T-cell (primary cell): ENCODE results near the gene FOXK2. TPM values are rescaled to one million over a fixed set of nuclear protein-coding genes. Genes with fewer than 3 reads are reported as not detected.
"Not testable (repeated sequence)": the region's sequence is repeated elsewhere in the genome, so short reads cannot be mapped to it uniquely, and the experiment has no call there.

ENCODE experiments used
- ATAC-seq, 4 experiments: fragments of 200-7000 bp in 3 of 4; fragments of 150-1000 bp in 1 of 4; cut with Tn5 transposase; replicated peaks in 1 of 4; 1 replicate in 3 of 4; 2 replicates in 1 of 4; pipeline ENCODE4 v1.10.0; 2021; ENCODE audit warnings: moderate library complexity in 3 of 4, mild to moderate bottlenecking in 2 of 4, moderate number of reproducible peaks in 1 of 4
- CTCF ChIA-PET, 2 donors: fragments of 300-600 bp; sonication (Branson Sonifier 250); formaldehyde crosslinking; loops; one replicate each; lab custom pipeline; 2022; ENCODE audit warnings: antibody characterized with exemption in 2 of 2; lab: Charles Lee
- POLR2A ChIA-PET, 2 donors: fragments of 300-600 bp; sonication (Branson Sonifier 250); formaldehyde crosslinking; loops; one replicate each; lab custom pipeline; 2022; ENCODE audit warnings: antibody characterized with exemption in 2 of 2; lab: Charles Lee
- DNase-seq, 35 experiments: peaks; one replicate each; pipeline versions ENCODE4 v3.0.0 to v3.0.0-alpha.2; 2013 to 2023
- H3K27ac ChIP-seq: one replicate; pipeline ENCODE4 v1.5.1; 2013; ENCODE audit warnings: low read length
- H3K27me3 ChIP-seq, 2 experiments: replicated peaks in 1 of 2; 1 replicate in 1 of 2; 2 replicates in 1 of 2; pipeline versions ENCODE4 v1.6.1 to v1.7.0; 2013; ENCODE audit warnings: low read length in 1 of 2, mixed read lengths in 1 of 2; ENCODE audit not compliant: control insufficient read depth in 2 of 2, insufficient read depth in 2 of 2; ENCODE audit errors: extremely low read depth in 1 of 2
- H3K36me3 ChIP-seq, 2 donors: 1 replicate in 1 of 2; 2 replicates in 1 of 2; pipeline versions ENCODE4 v1.6.1 to v1.7.0; 2013; ENCODE audit warnings: low read length in 1 of 2; ENCODE audit not compliant: control insufficient read depth in 2 of 2, insufficient read depth in 1 of 2; ENCODE audit errors: extremely low read depth in 1 of 2
- H3K4me1 ChIP-seq, 2 experiments: 1 replicate in 1 of 2; 2 replicates in 1 of 2; pipeline versions ENCODE4 v1.6.1 to v1.7.0; 2013; ENCODE audit warnings: low read length in 2 of 2, mixed read lengths in 1 of 2; ENCODE audit not compliant: insufficient read depth in 2 of 2, control insufficient read depth in 1 of 2; ENCODE audit errors: extremely low read depth in 1 of 2
- H3K4me3 ChIP-seq, 2 donors: 1 replicate in 1 of 2; 2 replicates in 1 of 2; pipeline versions ENCODE4 v1.5.1 to v1.7.0; 2013; ENCODE audit warnings: mild to moderate bottlenecking in 2 of 2, low read length in 1 of 2, moderate library complexity in 1 of 2; ENCODE audit not compliant: control insufficient read depth in 1 of 2; ENCODE audit errors: extremely low read depth in 1 of 2
- H3K9me3 ChIP-seq: 2 replicates; pipeline ENCODE4 v1.7.0; 2013
- H3K27ac Mint-ChIP-seq, 2 donors: one replicate each; pipeline ENCODE4 v1.8.0; 2020 to 2021; ENCODE audit warnings: mild to moderate bottlenecking in 2 of 2, mixed read lengths in 2 of 2
- H3K27me3 Mint-ChIP-seq, 2 donors: one replicate each; pipeline ENCODE4 v1.8.0; 2021 to 2022; ENCODE audit warnings: mixed read lengths in 2 of 2
- H3K36me3 Mint-ChIP-seq: one replicate; pipeline ENCODE4 v1.8.0; 2021; ENCODE audit warnings: mixed read lengths
- H3K4me1 Mint-ChIP-seq, 3 donors: one replicate each; pipeline ENCODE4 v1.8.0; 2020 to 2022; ENCODE audit warnings: mixed read lengths in 3 of 3, mild to moderate bottlenecking in 1 of 3
- H3K4me3 Mint-ChIP-seq, 3 donors: one replicate each; pipeline ENCODE4 v1.8.0; 2020 to 2022; ENCODE audit warnings: mild to moderate bottlenecking in 3 of 3, mixed read lengths in 3 of 3, moderate library complexity in 3 of 3
- H3K9me3 Mint-ChIP-seq, 3 donors: one replicate each; pipeline ENCODE4 v1.8.0; 2020 to 2022; ENCODE audit warnings: mixed read lengths in 3 of 3
- WGBS: methylation state at CpG from one replicate; pipeline ENCODE4 v1.1.5; 2013; ENCODE audit warnings: missing lambda C conversion rate; ENCODE audit not compliant: insufficient coverage; 5-methylcytosine and 5-hydroxymethylcytosine counted together
- total RNA-seq, 35 experiments: library from RNA in 6 of 35; stranded (reverse) in 6 of 35; fragments of 120-200 nt in 1 of 35; gene quantifications; one replicate each; pipeline versions ENCODE4 v1.2.1 to v1.2.4 and lab custom pipeline; 2013 to 2026

FOXK2 gene
- total RNA-seq, 5 donors from 2014 or later (not counting 1 experiment from before 2014, with no cell fraction given), result 45.8 to 65.5 (median 61.9) TPM

DNA sequence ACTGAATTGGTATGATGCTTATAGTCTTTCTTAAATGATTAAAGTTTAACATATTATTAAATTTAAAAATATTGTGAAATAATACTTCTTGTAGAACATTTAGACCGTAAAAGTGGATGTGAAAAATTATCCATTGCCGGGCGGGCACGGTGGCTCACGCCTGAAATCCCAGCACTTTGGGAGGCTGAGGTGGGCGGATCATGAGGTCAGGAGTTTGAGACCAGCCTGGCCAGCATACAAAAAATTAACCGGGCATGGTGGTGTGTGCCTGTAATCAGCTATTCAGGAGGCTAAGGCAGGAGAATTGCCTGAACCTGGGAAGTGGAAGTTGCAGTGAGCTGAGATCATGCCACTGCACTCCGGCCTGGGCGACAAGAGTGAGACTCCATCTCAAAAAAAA, 17.7 kb downstream of the FOXK2 start:
- H3K27ac Mint-ChIP-seq, H3K27me3 ChIP-seq, H3K27ac ChIP-seq, H3K27me3 Mint-ChIP-seq, H3K36me3 ChIP-seq, DNase-seq, H3K9me3 ChIP-seq, H3K4me3 Mint-ChIP-seq, ATAC-seq, H3K9me3 Mint-ChIP-seq, H3K36me3 Mint-ChIP-seq, H3K4me3 ChIP-seq: not testable (repeated sequence)
- CTCF ChIA-PET, result interaction anchor here (0.6 to 1.0 kb wide), 4 partner anchors 9 to 372 kb away, joined by 3 to 7 read pairs (median 3); partner anchors contain the start of gene FOXK2 (in 1 of the 2)
- peaks cover 51 to 66% (median 61%) of the 10 kb centered on the region in 3 donors for H3K4me1 Mint-ChIP-seq
- WGBS, result 100% methylated on average over 3 of the region's 9 CpGs
- peaks cover 0 to 34% of the 10 kb centered on the region in 2 experiments for H3K4me1 ChIP-seq
- POLR2A ChIA-PET, result interaction anchor here in 1 of 2 donors (0.6 kb wide), 1 partner anchor 169 kb away, joined by 4 read pairs; no protein-coding TSS in a partner anchor

DNA sequence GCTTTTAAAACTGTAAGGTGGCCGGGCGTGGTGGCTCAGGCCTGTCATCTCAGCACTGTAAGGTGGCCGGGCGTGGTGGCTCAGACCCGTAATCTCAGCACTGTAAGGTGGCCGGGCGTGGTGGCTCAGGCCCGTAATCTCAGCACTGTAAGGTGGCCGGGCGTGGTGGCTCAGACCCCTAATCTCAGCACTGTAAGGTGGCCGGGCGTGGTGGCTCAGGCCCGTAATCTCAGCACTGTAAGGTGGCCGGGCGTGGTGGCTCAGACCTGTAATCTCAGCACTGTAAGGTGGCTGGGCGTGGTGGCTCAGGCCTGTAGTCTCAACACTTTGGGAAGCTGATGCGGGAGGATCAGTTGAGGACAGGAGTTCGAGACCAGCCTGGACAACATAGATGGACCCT, 19.5 kb downstream of the FOXK2 start:
- H3K4me3 Mint-ChIP-seq, result not testable (repeated sequence)

GRCh38 chr17:82542439-82542838, 22.9 kb downstream of the FOXK2 start:
- Histone ChIP-seq H3K4me3 (no peak overlapping the region), H3K4me1 (peaks cover 0 to 22% of the 10 kb centered on the region in 2 experiments), H3K27ac (no peak overlapping the region), H3K9me3 (no peaks in the 10 kb centered on the region), H3K27me3 (no peaks in the 10 kb centered on the region), H3K36me3 (peaks cover 0 to 5% of the 10 kb centered on the region in 2 donors)
- Mint-ChIP-seq H3K27me3 (no peaks in the 10 kb centered on the region), H3K36me3 (no peaks in the 10 kb centered on the region), H3K4me1 (peaks cover 54 to 64% (median 55%) of the 10 kb centered on the region in 3 donors), H3K4me3 (no peak overlapping the region), H3K27ac (no peak overlapping the region), H3K9me3 (no peaks in the 10 kb centered on the region)
- WGBS, result no CpG with 5 or more reads among the region's 5 CpGs
- ChIA-PET POLR2A (no interaction called here), CTCF (no interaction called here)
- ATAC-seq (no peak), DNase-seq (no peak)

More for the DNA sequence above, 19.5 kb downstream of the FOXK2 start:
- POLR2A ChIA-PET, H3K36me3 Mint-ChIP-seq, H3K9me3 ChIP-seq, H3K4me3 ChIP-seq, CTCF ChIA-PET, H3K27me3 ChIP-seq, ATAC-seq, H3K27me3 Mint-ChIP-seq, H3K36me3 ChIP-seq, DNase-seq, H3K27ac ChIP-seq, H3K9me3 Mint-ChIP-seq: not testable (repeated sequence)
- peak overlapping the region in 1 of 2 donors; percentile 31 for H3K27ac Mint-ChIP-seq
- WGBS, result 88% methylated on average over 16 of the region's 18 CpGs
- H3K4me1 ChIP-seq, result peaks cover 0 to 30% of the 10 kb centered on the region in 2 experiments
- peaks cover 55 to 69% (median 65%) of the 10 kb centered on the region in 3 donors for H3K4me1 Mint-ChIP-seq

DNA sequence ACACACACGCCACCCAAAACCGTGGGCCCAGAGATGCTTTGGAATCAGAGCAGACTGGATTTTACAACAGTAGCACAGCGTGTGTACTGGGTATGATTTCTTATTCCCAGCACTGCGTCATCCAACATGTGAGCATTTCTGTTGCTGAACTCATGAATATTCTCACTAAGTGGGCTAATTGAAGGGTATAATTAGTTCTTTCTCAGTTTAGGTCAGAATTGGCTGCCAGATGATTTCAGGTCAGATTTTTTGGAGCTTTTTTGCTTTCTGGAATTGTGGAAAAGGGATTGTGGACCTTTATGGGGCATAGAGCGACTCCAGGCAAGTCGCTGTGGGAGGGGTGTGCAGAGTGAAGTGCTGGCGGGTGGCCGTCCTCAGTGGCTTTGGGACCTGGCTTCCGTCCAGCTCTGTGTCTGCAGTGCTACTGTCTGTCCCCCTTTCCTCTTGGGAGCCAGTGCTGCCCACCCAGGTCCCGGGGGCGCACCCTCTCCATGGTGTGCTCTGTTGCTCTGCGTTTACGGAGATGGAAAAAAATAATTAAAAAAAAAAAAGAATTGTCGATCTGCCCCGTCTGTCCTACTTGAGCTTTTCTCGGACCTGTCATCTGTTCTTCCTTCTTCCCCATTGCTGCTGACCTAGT, 25.0 kb downstream of the FOXK2 start:
- Mint-ChIP-seq H3K4me1 (peaks cover 60 to 70% (median 62%) of the 10 kb centered on the region in 3 donors), H3K27ac (peak overlapping the region in 1 of 2 donors; percentile 23)

DNA sequence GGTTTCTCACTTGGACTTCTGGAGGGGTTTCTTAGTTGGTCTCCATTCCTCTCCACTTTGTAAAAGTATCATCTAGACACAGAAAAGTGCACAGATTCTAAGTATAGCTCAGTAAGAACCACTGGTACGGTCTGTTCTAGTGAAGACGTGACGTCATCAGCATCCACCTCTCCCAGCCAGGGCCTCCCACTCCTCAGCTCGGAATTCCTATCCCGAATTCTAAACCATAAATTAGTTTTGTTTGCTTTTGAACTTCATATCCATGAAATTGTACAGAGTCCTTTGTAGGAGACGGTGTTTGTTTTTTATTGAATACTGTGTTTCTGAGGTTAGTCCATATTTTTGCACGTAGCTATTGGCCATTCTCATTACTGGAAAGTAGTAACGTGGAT, 25.5 kb downstream of the FOXK2 start:
- POLR2A ChIA-PET, result no interaction called here
- Histone ChIP-seq H3K9me3 (no peaks in the 10 kb centered on the region), H3K36me3 (peaks cover 0 to 2% of the 10 kb centered on the region in 2 donors), H3K4me3 (no peak overlapping the region), H3K27ac (no peak overlapping the region), H3K27me3 (no peaks in the 10 kb centered on the region), H3K4me1 (peaks cover 0 to 24% of the 10 kb centered on the region in 2 experiments)
- H3K36me3 Mint-ChIP-seq, result peaks cover 3% of the 10 kb centered on the region
- DNase-seq (no peak), ATAC-seq (no peak)
- no peak overlapping the region for H3K27ac Mint-ChIP-seq
- CTCF ChIA-PET, result interaction anchor here in 1 of 2 donors (0.7 to 1.0 kb wide), 3 partner anchors 10 to 129 kb away, joined by 3 to 4 read pairs (median 3); no protein-coding TSS in a partner anchor
- no peaks in the 10 kb centered on the region for H3K9me3 Mint-ChIP-seq
- no peaks in the 10 kb centered on the region for H3K27me3 Mint-ChIP-seq
- H3K4me1 Mint-ChIP-seq, result peaks cover 62 to 70% (median 64%) of the 10 kb centered on the region in 3 donors
- H3K4me3 Mint-ChIP-seq, result no peak overlapping the region
- WGBS, result 98% methylated on average over 5 of the region's 8 CpGs

More for the DNA sequence above, 25.0 kb downstream of the FOXK2 start:
- no peak overlapping the region for H3K27ac ChIP-seq
- 96% methylated on average over 7 of the region's 16 CpGs for WGBS
- DNase-seq (no peak), ATAC-seq (no peak)
- CTCF ChIA-PET, result interaction anchor here in 1 of 2 donors (0.7 to 1.0 kb wide), 3 partner anchors 9 to 128 kb away, joined by 3 to 4 read pairs (median 3); no protein-coding TSS in a partner anchor
- peaks cover 0 to 2% of the 10 kb centered on the region in 2 donors for H3K36me3 ChIP-seq
- POLR2A ChIA-PET, result no interaction called here
- Mint-ChIP-seq H3K36me3 (peaks cover 3% of the 10 kb centered on the region), H3K9me3 (no peaks in the 10 kb centered on the region), H3K4me3 (no peak overlapping the region), H3K27me3 (no peaks in the 10 kb centered on the region)
- no peak overlapping the region for H3K4me3 ChIP-seq
- no peaks in the 10 kb centered on the region for H3K27me3 ChIP-seq
- peaks cover 0 to 21% of the 10 kb centered on the region in 2 experiments for H3K4me1 ChIP-seq
- H3K9me3 ChIP-seq, result no peaks in the 10 kb centered on the region

DNA sequence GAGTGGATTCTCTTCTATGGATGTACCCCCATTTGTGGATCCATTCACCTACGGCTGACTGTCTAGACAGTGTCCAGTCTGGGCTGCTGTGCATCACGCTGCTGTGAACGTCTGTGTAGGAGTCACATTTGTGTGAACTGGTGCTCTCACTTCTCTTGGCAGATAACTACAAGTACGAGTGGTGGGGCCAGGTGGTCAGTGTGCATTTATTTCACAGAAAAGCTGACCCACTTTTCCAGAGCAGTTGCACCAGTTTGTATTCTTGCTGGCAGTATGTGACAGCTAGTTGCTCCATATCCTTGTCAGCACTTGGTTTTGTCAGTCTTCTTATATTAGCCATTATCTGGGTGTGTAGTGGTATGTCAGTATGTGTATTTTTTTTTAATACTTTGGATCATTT, 28.4 kb downstream of the FOXK2 start:
- POLR2A ChIA-PET, result interaction anchor here (0.5 to 0.6 kb wide), 2 partner anchors 28 to 411 kb away, joined by 3 to 7 read pairs; no protein-coding TSS in a partner anchor
- no peak overlapping the region for H3K4me3 ChIP-seq
- no peaks in the 10 kb centered on the region for H3K9me3 ChIP-seq
- CTCF ChIA-PET, result interaction anchor here in 1 of 2 donors (0.9 kb wide), 1 partner anchor 513 kb away, joined by 3 read pairs; no protein-coding TSS in a partner anchor
- ATAC-seq (no peak), DNase-seq (no peak)
- Mint-ChIP-seq H3K4me1 (peaks cover 61 to 73% (median 64%) of the 10 kb centered on the region in 3 donors), H3K27me3 (no peaks in the 10 kb centered on the region), H3K9me3 (no peaks in the 10 kb centered on the region), H3K27ac (peak overlapping the region in 1 of 2 donors; percentile 76), H3K4me3 (no peak overlapping the region), H3K36me3 (peaks cover 3% of the 10 kb centered on the region)
- no peak overlapping the region for H3K27ac ChIP-seq
- no peaks in the 10 kb centered on the region for H3K27me3 ChIP-seq
- WGBS, result 93% methylated on average over 4 of the region's 4 CpGs
- H3K36me3 ChIP-seq, result peaks cover 0 to 2% of the 10 kb centered on the region in 2 donors
- H3K4me1 ChIP-seq, result peaks cover 0 to 27% of the 10 kb centered on the region in 2 experiments
